DOHH2 (cell line): ENCODE data around the gene ABTB2.

Experiments used
- CTCF ChIP-seq: fragments of 200-600 bp; sonication (generic); IDR thresholded peaks from one replicate; pipeline ENCODE4 v1.5.1; 2014; ENCODE audit warnings: antibody characterized with exemption, mild to moderate bottlenecking, low read depth, low read length; ENCODE audit not compliant: poor library complexity, severe bottlenecking
- EZH2phosphoT487 ChIP-seq: fragments of 200-600 bp; sonication (generic); IDR thresholded peaks from 2 replicates; pipeline ENCODE4 v1.6.1; 2017; ENCODE audit warnings: borderline replicate concordance, mild to moderate bottlenecking, antibody characterized with exemption, low read length, moderate library complexity, mixed read lengths

- TF ChIP-seq CTCF (no peak), EZH2phosphoT487 (no peak)
These were observed 96.0 kb downstream of the ABTB2 start for GRCh38 chr11:34261820-34262219.
